Coronary artery (tissue), 2 donors: ENCODE data around the gene KERA.

Source experiments
- DNase-seq: peaks from one replicate; pipeline ENCODE4 v3.0.0-alpha.2; 2017; ENCODE audit warnings: low spot score
- H3K27ac ChIP-seq, 2 donors: fragments of 200-600 bp; sonication (generic); one replicate each; pipeline ENCODE4 v1.5.1; 2016 to 2019
- H3K4me3 ChIP-seq: fragments of 200-600 bp; sonication (generic); 2 replicates; pipeline ENCODE4 v1.5.1; 2016; ENCODE audit warnings: mild to moderate bottlenecking, moderate library complexity
- CTCF ChIP-seq: fragments of 200-600 bp; sonication (generic); IDR thresholded peaks from one replicate; pipeline ENCODE4 v1.5.1; 2019; ENCODE audit warnings: antibody characterized with exemption

KERA gene

DNA sequence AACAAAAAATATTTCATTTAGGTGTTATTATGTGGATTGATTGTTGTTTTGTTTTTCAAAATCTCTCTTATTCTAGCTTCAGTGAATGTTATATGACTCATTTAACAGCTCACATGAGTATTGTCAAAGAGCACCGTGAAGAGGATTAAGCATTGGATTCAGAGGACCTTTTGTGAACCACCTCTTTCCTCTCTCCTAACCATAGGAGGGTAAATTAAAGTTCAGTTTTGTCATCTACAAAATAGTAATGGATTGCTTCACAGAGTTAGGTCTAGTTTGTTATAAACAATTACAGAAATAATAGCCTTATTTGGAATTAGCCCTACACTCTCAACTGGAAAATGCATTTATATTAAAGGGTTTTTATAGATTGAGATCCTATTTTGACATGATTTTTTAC, 962 bp upstream of the KERA start:
- no peak overlapping the region for H3K27ac ChIP-seq
- no peak overlapping the region for H3K4me3 ChIP-seq
- TF ChIP-seq CTCF = no peak
- DNase-seq = no peak

DNA sequence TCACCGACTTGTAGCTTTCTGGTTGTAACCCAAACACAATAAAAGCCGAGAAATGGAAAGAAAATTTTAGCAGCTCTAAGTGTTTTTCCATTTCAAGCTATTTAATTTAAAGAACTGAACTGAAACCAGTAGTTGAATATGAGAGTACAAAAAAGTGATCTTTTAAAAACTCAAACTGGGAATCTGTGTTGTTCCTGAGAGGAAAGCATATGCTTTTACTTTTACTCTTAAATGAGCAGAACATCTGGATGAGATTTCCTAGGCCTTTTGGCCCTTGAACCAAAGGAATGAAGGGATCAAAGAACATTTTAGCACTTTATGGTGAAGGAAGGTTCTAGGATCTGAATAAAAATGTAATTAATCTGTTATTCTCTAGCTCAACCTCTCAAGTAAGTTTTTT, 1.3 kb downstream of the KERA start:
- Histone ChIP-seq H3K4me3 (no peak overlapping the region), H3K27ac (no peak overlapping the region)
- TF ChIP-seq CTCF = no peak
- DNase-seq = no peak

DNA sequence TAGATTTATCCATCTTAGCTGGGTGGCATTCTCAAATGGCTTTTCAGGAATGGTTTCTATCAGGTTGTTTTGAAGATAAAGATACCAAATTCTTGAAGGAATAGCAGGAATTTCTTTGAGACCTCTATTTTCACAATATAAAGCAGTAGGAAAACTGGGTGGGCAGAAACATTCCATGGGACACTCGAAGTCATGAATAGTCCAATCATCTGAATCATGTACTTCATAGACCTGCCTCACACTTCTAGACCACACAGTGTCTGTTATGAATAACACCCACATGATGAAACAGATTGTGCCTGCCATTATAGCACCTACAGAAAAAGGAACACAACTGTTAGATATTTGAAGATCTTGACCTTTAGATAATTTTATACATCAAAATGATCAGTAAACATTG, 1.8 kb downstream of the KERA start:
- TF ChIP-seq CTCF = no peak
- no peak for DNase-seq
- H3K4me3 ChIP-seq = no peak overlapping the region
- H3K27ac ChIP-seq = no peak overlapping the region

GRCh38 chr12:91053951-91054715, 3.7 kb downstream of the KERA start:
- Histone ChIP-seq H3K27ac (no peak overlapping the region), H3K4me3 (no peak overlapping the region)
- no peak for TF ChIP-seq CTCF
- no peak for DNase-seq

DNA sequence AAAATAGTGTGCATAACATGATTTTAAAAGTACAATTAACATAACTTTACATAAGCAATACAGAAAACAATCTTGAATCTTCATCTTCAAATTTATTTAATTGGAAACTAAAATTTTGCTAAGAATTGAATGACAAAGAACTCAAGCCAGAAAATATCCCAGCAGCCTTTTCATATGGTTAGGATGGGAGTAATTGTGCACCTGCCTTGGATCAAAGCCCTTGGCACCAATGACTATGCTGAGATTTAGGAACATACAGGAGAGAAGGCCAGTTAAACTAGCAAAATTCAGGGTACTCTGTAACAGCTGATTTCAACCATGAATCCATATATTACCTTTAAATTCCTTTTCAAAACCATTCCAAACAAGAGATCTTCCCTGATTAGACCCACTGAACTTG, 5.8 kb downstream of the KERA start:
- no peak for DNase-seq
- no peak overlapping the region for H3K4me3 ChIP-seq
- TF ChIP-seq CTCF = no peak
- no peak overlapping the region for H3K27ac ChIP-seq

DNA sequence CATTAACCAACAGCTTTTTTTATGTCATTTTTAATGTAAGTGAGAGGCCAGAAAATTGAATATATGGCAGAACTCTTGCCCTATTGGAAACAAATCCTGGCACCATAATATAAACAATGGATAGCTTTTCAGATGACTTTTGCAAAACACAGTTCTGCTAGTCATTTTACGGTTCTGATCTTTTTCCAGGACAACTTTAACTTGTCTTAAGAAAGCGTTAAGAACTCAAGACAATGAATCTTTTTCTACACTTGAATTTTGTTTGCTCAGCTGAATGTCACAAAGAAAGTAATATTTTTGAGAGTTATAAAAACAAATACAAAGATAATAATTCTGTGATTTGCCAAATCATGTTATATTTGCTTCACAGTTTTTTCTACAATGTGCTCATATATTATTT, 13.2 kb downstream of the KERA start:
- H3K27ac ChIP-seq = no peak overlapping the region
- TF ChIP-seq CTCF = no peak
- DNase-seq = no peak
- H3K4me3 ChIP-seq = no peak overlapping the region

GRCh38 chr12:91043408-91043807, 14.4 kb downstream of the KERA start:
- DNase-seq = no peak
- Histone ChIP-seq H3K4me3 (no peak overlapping the region), H3K27ac (no peak overlapping the region)
- no peak for TF ChIP-seq CTCF
